GM12891 (cell line): ENCODE results near the gene HOXA13.

Experiments used
- DNase-seq: peaks from one replicate; pipeline ENCODE4 v3.0.0; 2011; ENCODE audit warnings: low spot score; ENCODE audit not compliant: insufficient read length
- FAIRE-seq: peaks from 2 replicates; lab custom pipeline; 2011; peaks lifted over from hg19 to GRCh38; lab: Jason Lieb, UNC
- PAX5 ChIP-seq: IDR thresholded peaks from 2 replicates; pipeline ENCODE4 v1.6.1; 2011; ENCODE audit warnings: low read length, moderate library complexity, mild to moderate bottlenecking; ENCODE audit not compliant: insufficient read depth, severe bottlenecking
- POLR2A ChIP-seq: IDR thresholded peaks from 2 replicates; pipeline ENCODE4 v1.6.1; 2011; ENCODE audit warnings: low read depth, low read length, control low read depth
- POLR2AphosphoS5 ChIP-seq: IDR thresholded peaks from 2 replicates; pipeline ENCODE4 v1.6.1; 2011; ENCODE audit warnings: low read depth, low read length, control low read depth
- POU2F2 ChIP-seq: IDR thresholded peaks from 2 replicates; pipeline ENCODE4 v1.6.1; 2011; ENCODE audit warnings: low read depth, mild to moderate bottlenecking, control low read depth, low read length, moderate library complexity
- SPI1 ChIP-seq: IDR thresholded peaks from 2 replicates; pipeline ENCODE4 v1.6.1; 2011; ENCODE audit warnings: low read depth, low read length, control low read depth
- TAF1 ChIP-seq: IDR thresholded peaks from 2 replicates; pipeline ENCODE4 v1.6.1; 2011; ENCODE audit warnings: low read depth, low read length, control low read depth

The HOXA13 gene

DNA sequence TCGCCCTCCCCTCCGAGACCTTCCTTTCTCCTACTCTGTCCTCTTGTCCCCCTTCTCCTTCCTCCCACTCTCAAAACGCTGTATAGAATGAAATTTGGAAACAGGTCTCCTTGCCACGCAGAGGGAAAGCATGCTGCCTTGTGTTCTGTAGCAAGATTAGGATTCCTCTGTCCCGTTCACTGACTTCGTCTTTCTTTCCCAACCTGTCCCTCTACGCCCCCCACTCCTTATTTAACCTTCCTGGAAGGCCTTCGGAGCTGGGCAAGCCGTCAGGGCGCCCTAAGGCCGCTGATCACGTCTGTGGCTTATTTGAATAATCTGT is 35.9 kb downstream of the HOXA13 start:
- FAIRE-seq (no peak), DNase-seq (no peak)
- TF ChIP-seq POLR2AphosphoS5 (no peak), POU2F2 (no peak), PAX5 (no peak), TAF1 (no peak), SPI1 (no peak), POLR2A (no peak)

DNA sequence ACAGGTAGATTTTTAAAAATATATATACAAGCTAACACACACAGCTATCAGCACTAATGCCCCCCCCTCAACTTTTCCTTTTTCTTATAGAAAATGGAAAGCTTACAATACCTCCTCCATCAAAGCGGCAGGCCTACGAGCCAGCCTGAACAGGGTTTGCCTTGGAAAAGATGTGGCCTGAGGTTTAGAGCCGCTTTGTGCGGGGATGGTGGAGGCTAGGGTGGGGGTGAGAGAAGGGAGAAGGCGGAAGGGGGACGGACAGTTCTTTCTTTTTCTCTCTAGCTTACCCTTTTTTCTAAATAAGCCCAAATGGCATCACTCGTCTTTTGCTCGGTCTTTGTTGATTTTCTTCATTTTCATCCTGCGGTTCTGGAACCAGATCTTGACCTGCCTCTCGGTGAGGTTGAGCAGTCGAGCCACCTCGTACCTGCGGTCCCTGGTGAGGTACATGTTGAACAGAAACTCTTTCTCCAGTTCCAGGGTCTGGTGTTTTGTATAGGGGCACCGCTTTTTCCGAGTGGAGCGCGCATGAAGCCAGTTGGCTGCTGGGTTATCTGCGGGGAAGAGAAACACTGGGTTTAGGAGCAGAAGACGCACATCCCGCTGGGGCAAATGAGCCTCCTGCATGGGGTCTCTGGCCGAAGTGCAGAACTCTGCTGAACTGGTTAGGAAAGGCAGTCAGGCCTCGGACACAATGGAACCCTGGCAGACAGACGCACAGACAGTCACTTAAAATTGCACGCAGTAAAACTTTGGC is 36.4 kb downstream of the HOXA13 start:
- FAIRE-seq: no peak
- no peak for TF ChIP-seq TAF1
- no peak for TF ChIP-seq PAX5
- no peak for DNase-seq

DNA sequence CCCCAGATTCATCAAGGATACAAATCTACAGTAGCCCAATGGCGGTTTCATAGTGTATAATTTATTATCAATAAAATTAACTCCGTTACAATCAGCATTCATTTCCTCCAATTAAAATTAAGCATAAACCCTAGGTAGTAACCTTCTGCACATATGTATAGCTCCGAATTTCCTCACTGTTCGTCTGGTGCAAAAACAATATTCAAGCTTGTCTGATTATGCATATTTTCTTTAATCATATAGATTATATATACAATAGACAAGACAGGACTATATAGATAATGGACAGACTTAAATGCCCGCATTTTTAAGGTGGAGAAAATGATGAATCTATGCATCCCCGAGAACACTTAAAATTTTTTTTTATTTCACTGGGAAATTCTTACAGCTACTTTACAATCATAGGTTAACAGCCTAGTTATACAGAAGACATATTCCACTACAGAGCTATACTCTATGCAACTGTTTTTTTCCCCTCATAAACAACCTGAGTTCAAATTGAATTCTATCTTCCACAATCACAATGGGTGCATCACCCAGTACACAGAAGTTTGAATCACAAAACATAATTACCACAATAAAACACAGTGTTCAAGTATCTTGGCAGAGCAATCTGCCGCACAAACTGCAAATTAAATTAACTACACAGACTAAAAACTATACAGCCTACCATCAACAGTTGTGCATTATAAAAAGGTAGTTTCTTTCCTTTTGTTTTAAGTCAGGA is 37.2 kb downstream of the HOXA13 start:
- TF ChIP-seq POU2F2: no peak
- DNase-seq (no peak), FAIRE-seq (no peak)

DNA sequence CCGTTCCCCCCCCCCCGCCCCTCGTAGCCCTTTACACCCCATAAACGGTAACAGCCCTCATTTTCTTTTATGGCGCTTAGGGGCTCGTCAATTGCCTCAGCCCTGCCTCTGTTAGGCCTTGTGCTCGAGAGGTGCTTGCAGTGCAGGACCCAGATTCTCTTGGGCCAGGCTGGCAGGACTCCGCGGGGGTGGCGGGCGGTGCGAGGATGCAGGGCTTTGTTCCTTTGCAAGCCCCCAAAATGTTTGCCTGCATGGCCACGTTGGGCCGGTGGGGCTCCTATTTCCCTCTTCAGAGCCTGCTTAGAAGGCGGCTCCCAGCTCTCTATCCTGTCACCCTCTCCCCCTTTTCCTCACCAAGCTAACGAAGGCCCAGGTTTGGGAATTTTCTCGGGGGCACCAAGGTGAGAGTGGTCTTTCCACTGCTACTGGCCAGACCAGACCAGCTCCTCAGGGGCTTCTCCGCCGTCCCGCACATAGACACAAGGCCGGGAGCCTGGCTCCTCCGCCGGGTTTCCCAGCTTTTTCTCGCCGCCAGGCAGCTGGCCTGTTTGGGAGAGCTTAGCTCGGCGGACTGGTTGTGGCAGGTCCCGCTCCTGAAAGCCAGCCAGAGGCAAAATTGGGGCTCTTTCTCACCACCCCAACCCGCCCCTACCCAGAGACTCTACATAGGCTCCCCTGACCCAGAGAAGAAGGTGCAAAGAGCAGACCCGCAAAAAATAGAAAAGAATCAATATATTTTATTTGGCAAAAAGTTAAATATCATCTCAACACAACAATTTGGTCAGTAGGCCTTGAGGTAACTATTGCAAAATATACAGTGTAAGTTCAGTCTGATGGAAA is 38.0 kb downstream of the HOXA13 start:
- no peak for FAIRE-seq
- TF ChIP-seq PAX5: no peak
- TF ChIP-seq POU2F2: no peak
- no peak for TF ChIP-seq TAF1
- no peak for TF ChIP-seq POLR2AphosphoS5
- TF ChIP-seq POLR2A: no peak
- TF ChIP-seq SPI1: no peak
- no peak for DNase-seq

DNA sequence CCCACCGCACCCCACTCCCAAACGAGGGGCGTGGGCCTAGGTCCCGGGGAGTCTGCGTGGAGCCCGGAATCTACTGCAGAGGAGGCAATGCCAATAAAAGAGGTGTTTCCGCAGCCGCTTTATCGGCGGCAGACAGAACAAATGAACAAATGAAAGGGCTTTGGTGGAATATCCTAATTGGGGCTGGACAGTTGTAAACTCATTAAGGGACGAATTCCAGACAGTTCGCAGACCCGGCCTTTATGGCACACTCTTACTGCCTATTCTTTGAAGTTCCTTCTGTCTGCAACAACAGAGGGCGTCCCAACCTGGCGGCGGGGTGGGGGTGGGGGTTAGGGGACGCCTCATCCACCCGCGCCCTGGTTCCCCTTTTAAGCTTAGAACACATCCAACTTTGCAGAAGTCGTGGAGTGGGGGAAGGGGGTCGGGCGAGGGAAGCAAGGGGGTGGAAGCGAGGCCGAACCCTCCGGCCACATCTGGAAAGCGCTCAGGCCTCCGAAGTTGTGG is 38.6 kb downstream of the HOXA13 start:
- FAIRE-seq (no peak), DNase-seq (no peak)
- TF ChIP-seq SPI1 (no peak), POLR2AphosphoS5 (no peak), PAX5 (no peak), POLR2A (no peak), TAF1 (no peak)

DNA sequence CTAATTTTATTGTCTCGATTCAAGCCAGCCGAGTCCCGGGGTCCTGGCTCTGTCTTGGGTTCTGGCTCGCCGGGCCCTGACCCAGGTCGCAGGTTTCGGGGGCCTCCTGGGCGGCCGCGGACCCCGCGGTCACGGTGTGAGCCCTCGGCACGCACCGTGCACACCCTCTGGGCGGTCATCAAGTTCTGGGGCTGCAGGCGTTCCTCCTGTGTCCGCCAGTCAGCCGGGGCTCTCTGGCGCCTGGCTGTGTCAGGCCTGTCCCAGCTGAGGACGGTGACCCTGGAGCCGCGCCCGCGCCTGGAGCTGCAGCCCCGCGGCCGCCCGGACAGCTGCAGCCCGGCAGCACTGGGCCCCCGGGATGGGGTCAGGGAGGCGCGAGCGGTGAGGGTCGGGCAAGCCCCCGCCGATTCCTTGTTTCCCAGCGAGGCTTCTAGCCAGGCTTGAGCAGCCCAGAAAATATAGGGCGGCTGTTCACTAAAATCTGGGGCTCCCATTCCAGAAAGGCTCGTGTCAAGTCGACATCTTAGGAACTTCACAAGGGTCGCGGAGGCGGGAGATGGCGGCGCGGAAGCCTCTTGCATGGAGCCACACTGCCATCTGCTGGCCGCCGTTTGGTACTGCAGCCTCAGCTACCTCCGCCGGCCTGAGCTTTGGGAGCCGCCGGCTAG is 39.2 kb downstream of the HOXA13 start:
- peak; percentile 86 for FAIRE-seq
- DNase-seq: peak; percentile 90
- TF ChIP-seq POLR2AphosphoS5: no peak
- TF ChIP-seq SPI1: no peak
- no peak for TF ChIP-seq PAX5
- TF ChIP-seq POU2F2: no peak
- no peak for TF ChIP-seq TAF1

DNA sequence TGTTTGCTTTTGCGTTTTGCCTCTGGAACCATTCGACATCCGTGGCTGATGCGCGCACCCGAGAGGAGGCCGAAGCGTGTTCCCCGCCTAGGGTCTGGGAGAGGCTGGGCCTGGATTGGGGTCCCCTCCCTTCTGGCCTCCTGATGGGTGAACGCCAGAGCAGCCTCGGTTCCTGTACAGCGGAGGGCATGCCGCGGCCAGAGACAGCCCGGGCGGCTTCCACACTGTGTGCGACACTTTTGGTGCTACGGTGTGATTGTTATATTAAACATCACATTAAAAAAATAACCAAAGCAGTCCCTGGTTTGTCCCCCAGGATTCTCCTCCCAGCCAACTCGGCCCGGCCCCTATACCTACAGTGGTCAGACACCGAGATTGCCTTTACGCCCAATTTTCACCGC is 39.7 kb downstream of the HOXA13 start:
- TF ChIP-seq PAX5 (no peak), POU2F2 (no peak), SPI1 (no peak), POLR2AphosphoS5 (no peak), POLR2A (no peak), TAF1 (no peak)
- FAIRE-seq: no peak
- no peak for DNase-seq

DNA sequence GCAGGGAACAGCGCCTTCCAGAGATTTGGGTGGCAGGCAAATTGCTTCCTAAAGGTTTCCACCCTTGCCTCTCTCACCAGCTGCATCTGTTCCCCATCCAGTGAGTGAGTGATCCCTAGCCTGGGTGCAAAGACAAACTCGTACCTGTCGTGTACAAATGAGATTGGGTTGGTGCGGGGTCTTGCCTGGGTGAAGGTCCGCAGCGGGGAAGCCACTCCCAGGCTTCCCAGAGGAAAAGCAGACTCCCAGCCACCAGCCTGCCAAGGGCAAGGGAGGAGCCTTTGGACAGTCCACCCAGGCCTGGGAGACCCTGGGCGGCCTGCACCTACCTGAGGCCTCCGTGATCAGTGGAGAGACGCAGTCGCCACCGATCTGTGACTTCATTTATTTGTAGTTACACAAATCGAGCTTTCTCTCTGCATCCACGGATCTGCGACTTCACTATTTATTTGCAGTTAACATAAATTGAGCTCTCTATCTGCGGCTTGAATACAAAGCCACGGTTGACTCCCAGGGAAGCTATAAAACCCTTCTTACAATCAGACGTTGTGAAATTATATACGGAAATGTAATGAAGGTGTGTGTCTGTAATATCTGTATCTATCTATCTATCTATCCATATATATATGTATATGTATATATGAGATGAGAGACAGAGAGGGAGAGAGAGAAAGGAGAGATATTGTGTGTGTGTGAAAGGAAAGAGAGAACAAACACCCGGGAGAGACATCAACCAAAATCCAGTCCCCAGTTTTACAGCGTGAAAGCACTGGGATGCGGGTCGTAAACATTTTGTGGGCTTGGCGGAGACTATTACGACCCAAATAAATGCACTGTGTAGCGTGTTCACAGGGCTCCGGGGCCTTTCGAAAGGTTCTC is 40.4 kb downstream of the HOXA13 start:
- TF ChIP-seq POLR2AphosphoS5 (no peak), POLR2A (no peak), PAX5 (no peak), TAF1 (no peak), POU2F2 (no peak), SPI1 (no peak)
- FAIRE-seq: no peak
- DNase-seq: no peak
